ENCODE data around the gene PARD3.

Gene PARD3

GRCh38 chr10:34154383-34154900 is 660.7 kb downstream of the PARD3 start:
- no peak for DNase-seq (ENCODE audit: low spot score)

GRCh38 chr10:34153663-34154382 is 661.3 kb downstream of the PARD3 start:
- no peak for DNase-seq (ENCODE audit: low spot score)

- DNase-seq (ENCODE audit: low spot score): no peak
Measured at GRCh38 chr10:34152434-34152833, 662.7 kb downstream of the PARD3 start.

- DNase-seq (ENCODE audit: low spot score): no peak
Measured at GRCh38 chr10:34151931-34152330, 663.2 kb downstream of the PARD3 start.

- DNase-seq (ENCODE audit: low spot score): no peak
Measured at GRCh38 chr10:34151481-34151880, 663.6 kb downstream of the PARD3 start.

- no peak for DNase-seq (ENCODE audit: low spot score)
Measured at GRCh38 chr10:34150103-34150502, 665.0 kb downstream of the PARD3 start.

- no peak for DNase-seq (ENCODE audit: low spot score)
Measured at GRCh38 chr10:34148305-34148657, 666.8 kb downstream of the PARD3 start.

GRCh38 chr10:34147641-34148304 is 667.3 kb downstream of the PARD3 start:
- no peak for DNase-seq (ENCODE audit: low spot score)

- DNase-seq (ENCODE audit: low spot score): no peak
Measured at GRCh38 chr10:34145715-34146114, 669.4 kb downstream of the PARD3 start.

- no peak for DNase-seq (ENCODE audit: low spot score)
Measured at GRCh38 chr10:34143466-34143865, 671.6 kb downstream of the PARD3 start.

GRCh38 chr10:34141032-34141680 is 673.9 kb downstream of the PARD3 start:
- no peak for DNase-seq (ENCODE audit: low spot score)

GRCh38 chr10:34139559-34139958 is 675.5 kb downstream of the PARD3 start:
- DNase-seq (ENCODE audit: low spot score): no peak

GRCh38 chr10:34137955-34138354 is 677.1 kb downstream of the PARD3 start:
- no peak for DNase-seq (ENCODE audit: low spot score)

GRCh38 chr10:34137201-34137600 is 677.9 kb downstream of the PARD3 start:
- no peak for DNase-seq (ENCODE audit: low spot score)

- no peak for DNase-seq (ENCODE audit: low spot score)
Measured at GRCh38 chr10:34135515-34135914, 679.6 kb downstream of the PARD3 start.

- no peak for DNase-seq (ENCODE audit: low spot score)
Measured at GRCh38 chr10:34134602-34135001, 680.5 kb downstream of the PARD3 start.

GRCh38 chr10:34133406-34133805 is 681.7 kb downstream of the PARD3 start:
- DNase-seq (ENCODE audit: low spot score): no peak

- DNase-seq (ENCODE audit: low spot score): no peak
Measured at GRCh38 chr10:34131152-34131551, 683.9 kb downstream of the PARD3 start.

- DNase-seq (ENCODE audit: low spot score): no peak
Measured at GRCh38 chr10:34127676-34128075, 687.4 kb downstream of the PARD3 start.

- no peak for DNase-seq (ENCODE audit: low spot score)
Measured at GRCh38 chr10:34126371-34127151, 688.5 kb downstream of the PARD3 start.

- DNase-seq (ENCODE audit: low spot score): no peak
Measured at GRCh38 chr10:34125702-34126101, 689.4 kb downstream of the PARD3 start.

- peak; percentile 36 for DNase-seq (ENCODE audit: low spot score)
Measured at GRCh38 chr10:34124522-34125035, 690.5 kb downstream of the PARD3 start.
